Gastroesophageal sphincter (tissue), 3 donors: ENCODE measurements around the gene PLEKHM2.

Experiments used
- EP300 ChIP-seq: sonication (generic); formaldehyde crosslinking; IDR thresholded peaks from one replicate; pipeline ENCODE4 v1.6.1; 2017; ENCODE audit warnings: antibody characterized with exemption, mild to moderate bottlenecking
- POLR2A ChIP-seq, 2 donors: fragments of 450-650 bp; IDR thresholded peaks; one replicate each; pipeline ENCODE4 v1.6.1; 2017; ENCODE audit warnings: antibody characterized with exemption in 2 of 2, mild to moderate bottlenecking in 2 of 2, moderate library complexity in 1 of 2
- POLR2AphosphoS5 ChIP-seq: sonication (generic); formaldehyde crosslinking; IDR thresholded peaks from one replicate; pipeline ENCODE4 v1.6.1; 2017; ENCODE audit warnings: antibody characterized with exemption
- TF ChIP-seq, protein P1 (sequence below), 4 experiments: fragments of 200-600 bp in 2 of 4; fragments of 450-650 bp in 2 of 4; sonication (generic) in 1 of 4; IDR thresholded peaks; one replicate each; pipeline ENCODE4 v1.5.1; 2017 to 2019; ENCODE audit warnings: antibody characterized with exemption in 4 of 4, mild to moderate bottlenecking in 2 of 4, moderate library complexity in 2 of 4

- TF ChIP-seq, protein P1, sequence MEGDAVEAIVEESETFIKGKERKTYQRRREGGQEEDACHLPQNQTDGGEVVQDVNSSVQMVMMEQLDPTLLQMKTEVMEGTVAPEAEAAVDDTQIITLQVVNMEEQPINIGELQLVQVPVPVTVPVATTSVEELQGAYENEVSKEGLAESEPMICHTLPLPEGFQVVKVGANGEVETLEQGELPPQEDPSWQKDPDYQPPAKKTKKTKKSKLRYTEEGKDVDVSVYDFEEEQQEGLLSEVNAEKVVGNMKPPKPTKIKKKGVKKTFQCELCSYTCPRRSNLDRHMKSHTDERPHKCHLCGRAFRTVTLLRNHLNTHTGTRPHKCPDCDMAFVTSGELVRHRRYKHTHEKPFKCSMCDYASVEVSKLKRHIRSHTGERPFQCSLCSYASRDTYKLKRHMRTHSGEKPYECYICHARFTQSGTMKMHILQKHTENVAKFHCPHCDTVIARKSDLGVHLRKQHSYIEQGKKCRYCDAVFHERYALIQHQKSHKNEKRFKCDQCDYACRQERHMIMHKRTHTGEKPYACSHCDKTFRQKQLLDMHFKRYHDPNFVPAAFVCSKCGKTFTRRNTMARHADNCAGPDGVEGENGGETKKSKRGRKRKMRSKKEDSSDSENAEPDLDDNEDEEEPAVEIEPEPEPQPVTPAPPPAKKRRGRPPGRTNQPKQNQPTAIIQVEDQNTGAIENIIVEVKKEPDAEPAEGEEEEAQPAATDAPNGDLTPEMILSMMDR (IDR thresholded peaks at IDR 0.05), result no peak
- TF ChIP-seq POLR2A (IDR thresholded peaks at IDR 0.05) (no peak), POLR2AphosphoS5 (no peak), EP300 (no peak)
These were observed 46.3 kb downstream of the PLEKHM2 start for GRCh38 chr1:15730423-15730822.
